Activated T-helper 1 cell treated with Interleukin-2 at 50 U/mL for 16 hours (primary cell): Measurements from ENCODE around the gene KTN1.

Experiments used
- DNase-seq: peaks from one replicate; pipeline ENCODE4 v3.0.0-alpha.2; 2020; ENCODE audit warnings: low read depth

KTN1 gene

GRCh38 chr14:55673048-55673447 lies 93.0 kb downstream of the KTN1 start:
- DNase-seq = no peak

- DNase-seq = no peak
Observed at GRCh38 chr14:55681096-55681495, 101.1 kb downstream of the KTN1 start.

GRCh38 chr14:55684956-55685584 lies 105.1 kb downstream of the KTN1 start:
- DNase-seq = no peak

- DNase-seq = no peak
Observed at GRCh38 chr14:55686713-55687112, 106.7 kb downstream of the KTN1 start.

GRCh38 chr14:55688566-55688965 lies 108.6 kb downstream of the KTN1 start:
- no peak for DNase-seq

- no peak for DNase-seq
Observed at GRCh38 chr14:55689981-55690871, 110.2 kb downstream of the KTN1 start.

- DNase-seq = no peak
Observed at GRCh38 chr14:55691659-55692058, 111.7 kb downstream of the KTN1 start.

GRCh38 chr14:55693904-55694303 lies 113.9 kb downstream of the KTN1 start:
- DNase-seq = no peak

- no peak for DNase-seq
Observed at GRCh38 chr14:55697414-55697861, 117.4 kb downstream of the KTN1 start.

- DNase-seq = no peak
Observed at GRCh38 chr14:55698051-55698450, 118.0 kb downstream of the KTN1 start.

- DNase-seq = no peak
Observed at GRCh38 chr14:55699131-55700057, 119.4 kb downstream of the KTN1 start.

GRCh38 chr14:55701638-55702037 lies 121.6 kb downstream of the KTN1 start:
- DNase-seq = no peak

- DNase-seq = no peak
Observed at GRCh38 chr14:55702511-55702910, 122.5 kb downstream of the KTN1 start.

GRCh38 chr14:55704654-55705053 lies 124.6 kb downstream of the KTN1 start:
- DNase-seq = no peak

- no peak for DNase-seq
Observed at GRCh38 chr14:55705651-55706364, 125.8 kb downstream of the KTN1 start.

GRCh38 chr14:55706365-55706684 lies 126.3 kb downstream of the KTN1 start:
- no peak for DNase-seq

GRCh38 chr14:55706893-55707292 lies 126.9 kb downstream of the KTN1 start:
- no peak for DNase-seq

- no peak for DNase-seq
Observed at GRCh38 chr14:55707365-55707804, 127.4 kb downstream of the KTN1 start.

- no peak for DNase-seq
Observed at GRCh38 chr14:55710506-55711041, 130.6 kb downstream of the KTN1 start.

GRCh38 chr14:55711175-55711811 lies 131.3 kb downstream of the KTN1 start:
- DNase-seq = no peak

GRCh38 chr14:55712491-55712890 lies 132.5 kb downstream of the KTN1 start:
- DNase-seq = no peak
